Measurements from ENCODE around the gene NPNT.
"Not testable (repeated sequence)": the region's sequence is repeated elsewhere in the genome, so short reads cannot be mapped to it uniquely, and the experiment has no call there.

Gene NPNT, protein sequence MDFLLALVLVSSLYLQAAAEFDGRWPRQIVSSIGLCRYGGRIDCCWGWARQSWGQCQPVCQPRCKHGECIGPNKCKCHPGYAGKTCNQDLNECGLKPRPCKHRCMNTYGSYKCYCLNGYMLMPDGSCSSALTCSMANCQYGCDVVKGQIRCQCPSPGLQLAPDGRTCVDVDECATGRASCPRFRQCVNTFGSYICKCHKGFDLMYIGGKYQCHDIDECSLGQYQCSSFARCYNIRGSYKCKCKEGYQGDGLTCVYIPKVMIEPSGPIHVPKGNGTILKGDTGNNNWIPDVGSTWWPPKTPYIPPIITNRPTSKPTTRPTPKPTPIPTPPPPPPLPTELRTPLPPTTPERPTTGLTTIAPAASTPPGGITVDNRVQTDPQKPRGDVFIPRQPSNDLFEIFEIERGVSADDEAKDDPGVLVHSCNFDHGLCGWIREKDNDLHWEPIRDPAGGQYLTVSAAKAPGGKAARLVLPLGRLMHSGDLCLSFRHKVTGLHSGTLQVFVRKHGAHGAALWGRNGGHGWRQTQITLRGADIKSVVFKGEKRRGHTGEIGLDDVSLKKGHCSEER

DNA sequence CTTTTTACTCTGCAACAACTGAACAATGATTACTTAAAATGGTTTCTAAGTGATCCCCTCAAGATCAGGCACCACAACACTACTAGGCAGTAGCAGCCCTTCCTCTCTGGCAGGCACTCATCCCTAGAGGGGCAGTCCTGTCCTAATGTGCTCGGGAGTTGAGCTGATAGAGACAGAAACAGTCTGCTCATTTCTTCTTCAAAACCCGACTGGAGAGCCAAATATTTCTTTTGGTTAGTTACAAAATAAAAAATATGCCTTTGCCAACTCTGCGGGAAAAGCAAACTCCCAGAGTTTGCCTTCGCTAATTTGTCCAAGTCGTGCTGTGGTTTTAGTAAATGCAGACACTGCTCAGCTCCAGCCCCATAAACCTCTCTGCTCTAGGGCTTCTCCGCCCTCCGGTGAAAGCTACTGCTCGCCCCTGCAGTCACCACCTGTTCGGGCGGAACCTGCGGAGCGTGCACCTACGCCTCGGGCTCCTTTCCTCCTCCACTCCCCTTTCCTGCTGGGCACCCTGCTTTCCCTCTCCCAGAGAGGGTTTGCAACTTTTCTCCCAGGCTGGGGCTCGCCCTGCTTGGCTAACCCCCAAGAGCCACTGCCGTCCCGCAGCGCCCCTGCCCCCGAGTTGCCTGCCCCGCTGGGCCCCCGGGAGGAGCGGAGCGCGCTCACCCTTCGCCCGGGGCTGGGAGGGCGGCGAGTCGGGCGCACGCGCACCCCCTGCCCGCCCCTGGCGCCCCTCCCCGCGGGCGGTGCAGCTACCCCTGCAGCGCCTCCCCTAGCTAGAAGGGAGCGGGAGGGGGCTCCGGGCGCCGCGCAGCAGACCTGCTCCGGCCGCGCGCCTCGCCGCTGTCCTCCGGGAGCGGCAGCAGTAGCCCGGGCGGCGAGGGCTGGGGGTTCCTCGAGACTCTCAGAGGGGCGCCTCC is at the start of gene NPNT:
Gene NPNT (plus strand): TSS at position 812 of the 923 bp plus-strand sequence. CDS start 182 bp downstream, outside the sequence.
- Histone ChIP-seq H3K4me3 (ENCODE audit: low read length) (no peak within 1 kb of the TSS), H3K36me3 (ENCODE audit: control insufficient read depth, insufficient read depth, low read length) (no peaks in the 10 kb centered on the region), H3K9ac (ENCODE audit: low read length) (peak within 1 kb of the TSS; percentile 43), H3K27me3 (ENCODE audit: control insufficient read depth, insufficient read depth, low read length) (peaks cover 58% of the 10 kb centered on the region), H3K9me3 (ENCODE audit: control insufficient read depth, low read length) (no peaks in the 10 kb centered on the region), H3K4me1 (ENCODE audit: control insufficient read depth, insufficient read depth, low read length) (peaks cover 6% of the 10 kb centered on the region)

DNA sequence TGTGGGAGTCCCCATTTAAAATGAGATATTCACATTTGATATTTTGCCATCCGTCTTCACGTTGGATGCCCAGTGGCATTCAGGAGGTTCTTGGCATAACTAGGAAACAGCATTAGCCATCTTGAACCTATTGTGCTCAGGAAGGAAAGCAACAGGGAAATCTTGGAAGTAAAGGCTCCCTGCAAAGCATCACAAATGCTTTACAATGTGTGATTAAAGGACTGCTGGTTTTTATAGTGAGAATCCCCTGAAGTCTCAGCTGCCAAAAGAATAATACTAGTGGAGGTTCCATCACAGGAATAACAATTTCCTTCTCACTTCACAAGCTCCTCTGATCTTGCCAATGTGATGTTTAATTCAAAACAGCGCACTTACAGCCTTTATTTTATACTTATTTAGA is 49.7 kb upstream of the NPNT start:
- Histone ChIP-seq H3K4me1 (ENCODE audit: control insufficient read depth, insufficient read depth, low read length) (peaks cover under 1% of the 10 kb centered on the region), H3K27me3 (ENCODE audit: control insufficient read depth, insufficient read depth, low read length) (no peaks in the 10 kb centered on the region), H3K4me3 (ENCODE audit: low read length) (no peak overlapping the region), H3K36me3 (ENCODE audit: control insufficient read depth, insufficient read depth, low read length) (no peaks in the 10 kb centered on the region), H3K9ac (ENCODE audit: low read length) (no peak overlapping the region), H3K9me3 (ENCODE audit: control insufficient read depth, low read length) (no peaks in the 10 kb centered on the region)

DNA sequence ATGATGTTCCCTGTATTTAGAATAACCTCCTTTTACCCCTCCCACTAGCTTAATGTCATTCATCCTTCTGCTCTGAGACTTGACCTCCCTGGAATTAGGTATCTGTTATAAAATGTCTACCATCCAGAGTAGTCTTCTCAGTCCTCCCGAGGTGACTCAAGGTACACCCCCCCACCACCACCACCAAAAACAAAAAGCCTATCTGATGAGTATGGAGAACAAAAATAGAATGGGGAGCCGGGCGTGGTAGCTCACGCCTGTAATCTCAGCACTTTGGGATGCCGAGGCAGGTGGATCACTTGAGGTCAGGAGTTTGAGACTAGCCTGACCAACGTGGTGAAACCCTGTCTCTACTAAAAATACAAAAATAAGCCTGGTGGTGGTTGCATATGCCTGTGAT is 46.9 kb upstream of the NPNT start:
- not testable (repeated sequence) for H3K9ac ChIP-seq (ENCODE audit: low read length); H3K9me3 ChIP-seq (ENCODE audit: control insufficient read depth, low read length); H3K4me1 ChIP-seq (ENCODE audit: control insufficient read depth, insufficient read depth, low read length); H3K4me3 ChIP-seq (ENCODE audit: low read length); H3K27me3 ChIP-seq (ENCODE audit: control insufficient read depth, insufficient read depth, low read length); H3K36me3 ChIP-seq (ENCODE audit: control insufficient read depth, insufficient read depth, low read length)

DNA sequence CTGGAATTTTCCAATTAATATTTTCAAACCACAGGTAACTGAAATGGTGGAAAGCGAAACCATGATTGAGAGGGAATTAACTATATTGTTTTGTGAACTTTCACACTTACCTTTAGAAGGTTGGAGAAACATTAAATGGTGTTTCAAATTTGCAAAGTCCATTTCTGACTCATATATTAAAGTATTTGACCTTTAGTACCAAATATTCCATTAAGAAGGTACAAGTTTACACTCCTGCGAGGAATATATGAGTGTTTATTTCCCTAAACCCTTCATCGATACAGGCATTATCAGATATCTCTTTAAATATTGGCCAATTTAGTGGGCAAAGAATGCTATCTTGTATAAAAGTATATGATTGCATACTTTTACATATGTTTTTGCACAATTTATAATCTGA is 44.1 kb upstream of the NPNT start:
- Histone ChIP-seq H3K9ac (ENCODE audit: low read length) (no peak overlapping the region), H3K27me3 (ENCODE audit: control insufficient read depth, insufficient read depth, low read length) (no peaks in the 10 kb centered on the region), H3K9me3 (ENCODE audit: control insufficient read depth, low read length) (no peaks in the 10 kb centered on the region), H3K4me3 (ENCODE audit: low read length) (no peak overlapping the region), H3K4me1 (ENCODE audit: control insufficient read depth, insufficient read depth, low read length) (peaks cover 8% of the 10 kb centered on the region), H3K36me3 (ENCODE audit: control insufficient read depth, insufficient read depth, low read length) (no peaks in the 10 kb centered on the region)

DNA sequence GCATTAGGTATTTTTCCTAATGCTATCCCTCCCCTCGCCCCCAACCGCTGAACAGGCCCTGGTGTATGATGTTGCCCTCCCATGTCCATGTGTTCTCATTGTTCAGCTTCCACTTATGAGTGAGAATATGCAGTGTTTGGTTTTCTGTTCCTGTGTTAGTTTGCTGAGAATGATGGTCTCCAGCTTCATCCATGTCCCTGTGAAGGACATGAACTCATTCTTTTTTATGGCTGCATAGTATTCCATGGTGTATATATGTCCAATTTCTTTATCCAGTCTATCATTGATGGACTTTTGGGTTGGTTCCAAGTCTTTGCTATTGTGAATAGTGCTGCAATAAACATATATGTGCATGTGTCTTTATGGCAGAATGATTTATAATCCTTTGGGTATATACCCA is 43.0 kb upstream of the NPNT start:
- H3K9me3 ChIP-seq (ENCODE audit: control insufficient read depth, low read length); H3K4me3 ChIP-seq (ENCODE audit: low read length): not testable (repeated sequence)

DNA sequence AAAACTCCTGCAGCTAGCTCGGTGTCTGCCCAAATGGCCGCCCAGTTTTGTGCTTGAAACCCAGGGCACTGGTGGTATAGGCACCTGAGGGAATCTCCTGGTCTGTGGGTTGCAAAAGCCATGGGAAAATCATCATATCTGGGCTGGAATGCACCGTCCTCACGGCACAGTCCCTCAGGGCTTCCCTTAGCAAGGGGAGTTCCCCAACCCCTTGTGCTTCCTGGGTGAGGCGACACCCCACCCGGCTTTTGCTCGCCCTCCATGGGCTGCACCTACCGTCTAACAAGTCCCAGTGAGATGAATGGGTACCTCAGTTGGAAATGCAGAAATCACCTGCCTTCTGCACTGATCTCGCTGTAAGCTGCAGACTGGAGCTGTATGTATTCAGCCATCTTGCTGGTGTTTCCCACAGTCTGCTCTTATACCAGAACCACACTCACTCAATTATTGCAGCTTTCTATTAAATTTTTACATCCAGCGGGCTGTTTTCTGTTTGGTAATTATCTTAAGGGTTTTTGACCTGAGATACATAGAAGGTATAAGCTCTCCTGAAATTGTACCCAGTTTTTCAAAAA is 36.7 kb upstream of the NPNT start:
- Histone ChIP-seq H3K4me1 (ENCODE audit: control insufficient read depth, insufficient read depth, low read length) (no peaks in the 10 kb centered on the region), H3K9ac (ENCODE audit: low read length) (no peak overlapping the region), H3K36me3 (ENCODE audit: control insufficient read depth, insufficient read depth, low read length) (no peaks in the 10 kb centered on the region), H3K27me3 (ENCODE audit: control insufficient read depth, insufficient read depth, low read length) (no peaks in the 10 kb centered on the region), H3K9me3 (ENCODE audit: control insufficient read depth, low read length) (no peaks in the 10 kb centered on the region), H3K4me3 (ENCODE audit: low read length) (no peak overlapping the region)

More for the DNA sequence above, 43.0 kb upstream of the NPNT start:
- not testable (repeated sequence) for H3K27me3 ChIP-seq (ENCODE audit: control insufficient read depth, insufficient read depth, low read length); H3K4me1 ChIP-seq (ENCODE audit: control insufficient read depth, insufficient read depth, low read length); H3K9ac ChIP-seq (ENCODE audit: low read length); H3K36me3 ChIP-seq (ENCODE audit: control insufficient read depth, insufficient read depth, low read length)

DNA sequence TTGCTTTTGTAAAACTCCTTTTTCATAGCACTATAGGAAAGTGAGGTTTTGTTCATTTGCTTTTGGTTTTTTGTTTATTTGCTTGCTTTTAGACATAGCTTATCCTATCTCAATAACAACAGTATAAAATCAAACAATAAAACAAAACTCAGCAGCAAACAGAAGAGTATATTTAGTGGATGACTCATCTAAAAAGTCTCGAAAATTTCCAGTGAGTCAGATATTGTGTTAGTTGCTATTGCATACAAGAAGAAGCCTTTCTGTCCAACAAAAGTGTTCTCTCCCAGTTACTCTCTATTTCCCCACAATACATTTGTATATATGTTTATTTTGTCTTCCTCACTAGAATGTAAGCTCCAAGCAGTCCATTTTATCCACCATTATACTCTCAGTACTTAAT is 36.0 kb upstream of the NPNT start:
- Histone ChIP-seq H3K9ac (ENCODE audit: low read length) (no peak overlapping the region), H3K36me3 (ENCODE audit: control insufficient read depth, insufficient read depth, low read length) (no peaks in the 10 kb centered on the region), H3K27me3 (ENCODE audit: control insufficient read depth, insufficient read depth, low read length) (no peaks in the 10 kb centered on the region), H3K4me1 (ENCODE audit: control insufficient read depth, insufficient read depth, low read length) (no peaks in the 10 kb centered on the region), H3K4me3 (ENCODE audit: low read length) (no peak overlapping the region), H3K9me3 (ENCODE audit: control insufficient read depth, low read length) (no peaks in the 10 kb centered on the region)

DNA sequence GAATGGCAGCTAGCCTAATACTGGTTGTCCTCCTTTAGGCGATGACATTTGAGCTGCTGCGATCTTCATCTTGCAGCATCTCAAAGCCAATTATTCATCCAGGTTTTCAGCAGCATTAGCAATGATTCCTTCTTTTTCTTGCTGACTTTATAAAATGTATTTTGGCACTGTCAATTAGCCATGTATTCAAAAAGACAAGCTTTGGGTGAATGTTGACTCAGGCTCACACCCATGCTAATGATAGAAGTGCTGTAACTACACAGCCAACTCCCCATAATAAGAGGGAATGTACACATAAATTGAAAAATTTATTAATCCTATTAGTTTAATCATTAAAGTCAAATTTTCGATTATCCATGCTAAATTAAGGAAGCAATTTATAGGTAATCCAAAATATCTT is 24.3 kb upstream of the NPNT start:
- Histone ChIP-seq H3K36me3 (ENCODE audit: control insufficient read depth, insufficient read depth, low read length) (no peaks in the 10 kb centered on the region), H3K9ac (ENCODE audit: low read length) (no peak overlapping the region), H3K4me1 (ENCODE audit: control insufficient read depth, insufficient read depth, low read length) (no peaks in the 10 kb centered on the region), H3K4me3 (ENCODE audit: low read length) (no peak overlapping the region), H3K9me3 (ENCODE audit: control insufficient read depth, low read length) (no peaks in the 10 kb centered on the region), H3K27me3 (ENCODE audit: control insufficient read depth, insufficient read depth, low read length) (no peaks in the 10 kb centered on the region)

DNA sequence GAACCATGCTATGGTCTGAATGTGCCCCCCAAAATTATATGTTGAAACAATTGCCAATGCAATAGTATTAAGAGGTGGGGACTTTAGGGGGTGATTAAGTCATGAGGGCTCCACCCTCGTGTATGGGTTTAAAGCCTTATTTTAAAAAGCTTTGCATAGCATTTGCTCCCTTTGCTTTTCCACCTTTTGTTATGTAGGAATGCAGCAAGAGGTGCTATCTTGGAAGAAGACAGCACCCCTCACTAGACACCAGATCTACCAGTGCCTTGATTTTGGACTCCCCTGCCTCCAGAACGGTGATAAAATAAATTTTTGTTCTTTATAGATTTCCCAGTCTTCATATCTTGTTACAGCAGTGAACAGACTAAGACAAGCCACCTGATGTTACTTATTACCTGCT is 23.3 kb upstream of the NPNT start:
- H3K4me3 ChIP-seq (ENCODE audit: low read length) = no peak overlapping the region
- no peaks in the 10 kb centered on the region for H3K27me3 ChIP-seq (ENCODE audit: control insufficient read depth, insufficient read depth, low read length)
- no peak overlapping the region for H3K9ac ChIP-seq (ENCODE audit: low read length)
- no peaks in the 10 kb centered on the region for H3K4me1 ChIP-seq (ENCODE audit: control insufficient read depth, insufficient read depth, low read length)
- H3K36me3 ChIP-seq (ENCODE audit: control insufficient read depth, insufficient read depth, low read length) = no peaks in the 10 kb centered on the region
- no peaks in the 10 kb centered on the region for H3K9me3 ChIP-seq (ENCODE audit: control insufficient read depth, low read length)

DNA sequence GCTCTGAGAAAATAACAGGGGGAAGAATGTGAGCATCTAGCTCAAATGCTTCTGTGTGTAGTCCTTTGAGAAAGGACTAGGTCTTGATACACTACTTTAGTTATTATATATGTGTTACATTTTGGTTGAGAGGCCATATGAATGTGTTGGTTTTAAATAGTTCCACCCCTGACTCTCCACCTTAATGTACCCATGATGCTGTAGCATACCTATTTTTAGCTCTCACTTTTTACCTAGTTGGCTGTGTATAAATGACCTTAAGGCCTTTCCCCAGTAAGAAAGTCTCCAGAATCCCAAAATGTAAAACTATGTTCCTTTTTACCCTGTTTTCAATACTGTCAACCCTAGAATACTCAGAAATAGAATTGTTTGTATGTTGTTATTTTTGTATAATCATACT is 20.0 kb upstream of the NPNT start:
- H3K9ac ChIP-seq (ENCODE audit: low read length) = no peak overlapping the region
- no peaks in the 10 kb centered on the region for H3K9me3 ChIP-seq (ENCODE audit: control insufficient read depth, low read length)
- H3K4me1 ChIP-seq (ENCODE audit: control insufficient read depth, insufficient read depth, low read length) = no peaks in the 10 kb centered on the region
- no peaks in the 10 kb centered on the region for H3K27me3 ChIP-seq (ENCODE audit: control insufficient read depth, insufficient read depth, low read length)
- H3K36me3 ChIP-seq (ENCODE audit: control insufficient read depth, insufficient read depth, low read length) = no peaks in the 10 kb centered on the region
- no peak overlapping the region for H3K4me3 ChIP-seq (ENCODE audit: low read length)

DNA sequence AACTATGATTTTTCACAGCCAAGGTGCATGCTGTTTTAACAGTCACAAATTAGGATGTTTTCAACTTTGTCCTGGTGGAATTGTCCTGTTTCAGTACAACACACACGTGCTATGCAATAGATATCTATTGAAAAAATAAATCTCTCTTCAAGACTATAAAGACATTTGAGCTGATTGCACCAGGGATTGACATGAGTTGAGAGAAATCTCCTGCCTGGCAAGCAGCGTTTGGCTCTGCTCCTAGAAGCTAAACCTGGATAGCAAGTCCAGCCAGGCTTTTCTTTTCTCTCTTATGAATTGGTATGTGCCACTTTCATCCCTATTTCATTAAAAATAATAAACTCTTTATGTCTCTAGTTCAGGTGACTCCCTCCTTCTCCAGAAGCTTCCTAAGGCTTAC is 16.6 kb upstream of the NPNT start:
- Histone ChIP-seq H3K9me3 (ENCODE audit: control insufficient read depth, low read length) (no peaks in the 10 kb centered on the region), H3K9ac (ENCODE audit: low read length) (no peak overlapping the region), H3K4me3 (ENCODE audit: low read length) (no peak overlapping the region), H3K27me3 (ENCODE audit: control insufficient read depth, insufficient read depth, low read length) (no peaks in the 10 kb centered on the region), H3K36me3 (ENCODE audit: control insufficient read depth, insufficient read depth, low read length) (no peaks in the 10 kb centered on the region), H3K4me1 (ENCODE audit: control insufficient read depth, insufficient read depth, low read length) (no peaks in the 10 kb centered on the region)

DNA sequence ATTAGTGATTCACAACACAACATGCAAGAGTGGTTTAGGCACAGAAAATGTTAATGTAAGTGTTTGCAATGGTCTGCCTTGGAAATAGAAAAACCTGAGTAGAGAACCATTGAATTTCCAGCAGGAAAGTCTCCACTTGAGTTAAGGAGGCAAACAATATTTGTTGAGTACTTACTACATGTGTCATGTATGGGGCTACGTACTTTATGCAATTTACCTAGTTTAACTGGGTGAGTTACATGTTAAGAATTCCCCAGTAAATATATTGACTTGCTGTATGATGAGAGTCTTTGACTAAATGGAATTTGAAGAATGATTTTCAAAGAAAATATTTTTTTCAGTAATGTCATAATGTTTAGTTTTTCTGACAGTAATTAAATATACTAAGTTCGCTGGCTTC is 7.8 kb upstream of the NPNT start:
- Histone ChIP-seq H3K4me1 (ENCODE audit: control insufficient read depth, insufficient read depth, low read length) (no peaks in the 10 kb centered on the region), H3K27me3 (ENCODE audit: control insufficient read depth, insufficient read depth, low read length) (peaks cover 8% of the 10 kb centered on the region), H3K9me3 (ENCODE audit: control insufficient read depth, low read length) (no peaks in the 10 kb centered on the region), H3K36me3 (ENCODE audit: control insufficient read depth, insufficient read depth, low read length) (no peaks in the 10 kb centered on the region), H3K9ac (ENCODE audit: low read length) (no peak overlapping the region), H3K4me3 (ENCODE audit: low read length) (no peak overlapping the region)
